Measurements from ENCODE around the gene RIPOR3. TPM values are rescaled to one million over a fixed set of nuclear protein-coding genes. Genes with fewer than 3 reads are reported as not detected.
"Not testable (repeated sequence)": the region's sequence is repeated elsewhere in the genome, so short reads cannot be mapped to it uniquely, and the experiment has no call there.

Gene RIPOR3
- total RNA-seq, 1 donor from 2014 or later, result 8.0 TPM

GRCh38 chr20:50672400-50673145, 18.8 kb downstream of the RIPOR3 start:
- DNase-seq, result no peak
- intact Hi-C loops (cut with micrococcal nuclease), result no loop called here
- ATAC-seq, result no peak

GRCh38 chr20:50671626-50672025, 19.7 kb downstream of the RIPOR3 start:
- no peak for ATAC-seq
- no peak for DNase-seq
- intact Hi-C loops (cut with micrococcal nuclease), result no loop called here

- intact Hi-C loops (cut with micrococcal nuclease); DNase-seq; ATAC-seq: not testable (repeated sequence)
Observed at GRCh38 chr20:50671010-50671409, 20.3 kb downstream of the RIPOR3 start.

- no peak for DNase-seq
- ATAC-seq, result no peak
- intact Hi-C loops (cut with micrococcal nuclease), result no loop called here
Observed at GRCh38 chr20:50670126-50670862, 21.0 kb downstream of the RIPOR3 start.

- DNase-seq (no peak), ATAC-seq (no peak)
- intact Hi-C loops (cut with micrococcal nuclease), result no loop called here
Observed at GRCh38 chr20:50668798-50669197, 22.5 kb downstream of the RIPOR3 start.

- DNase-seq, result no peak
- ATAC-seq, result no peak
- intact Hi-C loops (cut with micrococcal nuclease), result no loop called here
Observed at GRCh38 chr20:50668326-50668725, 23.0 kb downstream of the RIPOR3 start.

- no peak for DNase-seq
- ATAC-seq, result no peak
- intact Hi-C loops (cut with micrococcal nuclease), result no loop called here
Observed at GRCh38 chr20:50666709-50667298, 24.5 kb downstream of the RIPOR3 start.

GRCh38 chr20:50664254-50664653, 27.1 kb downstream of the RIPOR3 start:
- DNase-seq (peak; percentile 67), ATAC-seq (peak; percentile 32)
- intact Hi-C loops (cut with micrococcal nuclease), result no loop called here

GRCh38 chr20:50663095-50663821, 28.1 kb downstream of the RIPOR3 start:
- intact Hi-C loops (cut with micrococcal nuclease), result no loop called here
- DNase-seq (peak; percentile 51), ATAC-seq (peak; percentile 46)

- intact Hi-C loops (cut with micrococcal nuclease), result loop anchor here (10.0 kb wide), 1 partner anchor 85 kb away; no protein-coding TSS in a partner anchor
- DNase-seq (no peak), ATAC-seq (no peak)
Observed at GRCh38 chr20:50659975-50660670, 31.2 kb downstream of the RIPOR3 start.

- ATAC-seq, result peak; percentile 8
- intact Hi-C loops (cut with micrococcal nuclease), result loop anchor here (10.0 kb wide), 1 partner anchor 86 kb away; no protein-coding TSS in a partner anchor
Observed at GRCh38 chr20:50658804-50659380, 32.5 kb downstream of the RIPOR3 start.

GRCh38 chr20:50655311-50655880, 35.9 kb downstream of the RIPOR3 start:
- ATAC-seq, result peak; percentile 82
- peak; percentile 82 for DNase-seq
- intact Hi-C loops (cut with micrococcal nuclease), result loop anchor here (10.0 kb wide), 1 partner anchor 89 kb away; no protein-coding TSS in a partner anchor

More at GRCh38 chr20:50658804-50659380, 32.5 kb downstream of the RIPOR3 start:
- DNase-seq, result no peak

- no peak for DNase-seq
- intact Hi-C loops (cut with micrococcal nuclease), result loop anchor here (10.0 kb wide), 1 partner anchor 90 kb away; no protein-coding TSS in a partner anchor
- ATAC-seq, result peak; percentile 20
Observed at GRCh38 chr20:50654904-50655303, 36.4 kb downstream of the RIPOR3 start.

GRCh38 chr20:50652702-50653294, 38.5 kb downstream of the RIPOR3 start:
- DNase-seq (no peak), ATAC-seq (no peak)
- intact Hi-C loops (cut with micrococcal nuclease), result loop anchor here (10.0 kb wide), 1 partner anchor 92 kb away; no protein-coding TSS in a partner anchor

GRCh38 chr20:50651676-50652075, 39.7 kb downstream of the RIPOR3 start:
- DNase-seq, result no peak
- intact Hi-C loops (cut with micrococcal nuclease), result loop anchor here (10.0 kb wide), 1 partner anchor 93 kb away; no protein-coding TSS in a partner anchor
- no peak for ATAC-seq

- ATAC-seq (no peak), DNase-seq (peak; percentile 49)
- intact Hi-C loops (cut with micrococcal nuclease), result no loop called here
Observed at GRCh38 chr20:50649590-50649989, 41.8 kb downstream of the RIPOR3 start.

GRCh38 chr20:50648651-50649050, 42.7 kb downstream of the RIPOR3 start:
- ATAC-seq (no peak), DNase-seq (no peak)
- intact Hi-C loops (cut with micrococcal nuclease), result no loop called here

Measured in left ventricle myocardium superior (tissue), 1 donor.